Measurements from ENCODE around the gene HID1.
"Not testable (repeated sequence)": the region's sequence is repeated elsewhere in the genome, so short reads cannot be mapped to it uniquely, and the experiment has no call there.

The HID1 gene

GRCh38 chr17:74998783-74999182 is 26.2 kb upstream of the HID1 start:
- DNase-seq (ENCODE audit: low spot score): no peak

- DNase-seq (ENCODE audit: low spot score): no peak
Observed at GRCh38 chr17:74995847-74996246, 23.3 kb upstream of the HID1 start.

- DNase-seq (ENCODE audit: low spot score): peak; percentile 17
Observed at GRCh38 chr17:74994440-74994839, 21.9 kb upstream of the HID1 start.

GRCh38 chr17:74992223-74992622 is 19.7 kb upstream of the HID1 start:
- peak; percentile 44 for DNase-seq (ENCODE audit: low spot score)

GRCh38 chr17:74990581-74991105 is 18.1 kb upstream of the HID1 start:
- no peak for DNase-seq (ENCODE audit: low spot score)

GRCh38 chr17:74987909-74988711 is 15.6 kb upstream of the HID1 start:
- DNase-seq (ENCODE audit: low spot score): peak; percentile 69

- peak; percentile 95 for DNase-seq (ENCODE audit: low spot score)
Observed at GRCh38 chr17:74987418-74987908, 14.9 kb upstream of the HID1 start, which contains the start of gene CDR2L. TSS of gene CDR2L (plus strand) at chr17:74987632. CDS start at chr17:74988044, 412 bp downstream.

GRCh38 chr17:74986206-74986576 is 13.6 kb upstream of the HID1 start:
- DNase-seq (ENCODE audit: low spot score): no peak

- DNase-seq (ENCODE audit: low spot score): peak; percentile 33
Observed at GRCh38 chr17:74982663-74983313, 10.2 kb upstream of the HID1 start.

GRCh38 chr17:74981979-74982662 is 9.6 kb upstream of the HID1 start:
- DNase-seq (ENCODE audit: low spot score): peak; percentile 81

GRCh38 chr17:74981318-74981978 is 8.9 kb upstream of the HID1 start:
- no peak for DNase-seq (ENCODE audit: low spot score)

GRCh38 chr17:74979408-74980146 is 7.0 kb upstream of the HID1 start:
- no peak for DNase-seq (ENCODE audit: low spot score)

GRCh38 chr17:74978240-74978639 is 5.7 kb upstream of the HID1 start:
- no peak for DNase-seq (ENCODE audit: low spot score)

- no peak for DNase-seq (ENCODE audit: low spot score)
Observed at GRCh38 chr17:74977802-74978201, 5.2 kb upstream of the HID1 start.

GRCh38 chr17:74975943-74976342 is 3.4 kb upstream of the HID1 start:
- DNase-seq (ENCODE audit: low spot score): no peak

GRCh38 chr17:74972973-74973328 is 392 bp upstream of the HID1 start:
- no peak for DNase-seq (ENCODE audit: low spot score)

GRCh38 chr17:74971842-74972106 is 785 bp downstream of the HID1 start:
- no peak for DNase-seq (ENCODE audit: low spot score)

GRCh38 chr17:74971069-74971841 is 1.3 kb downstream of the HID1 start:
- DNase-seq (ENCODE audit: low spot score): no peak

GRCh38 chr17:74970395-74970794 is 2.2 kb downstream of the HID1 start:
- DNase-seq (ENCODE audit: low spot score): no peak

- DNase-seq (ENCODE audit: low spot score): not testable (repeated sequence)
Observed at GRCh38 chr17:74969501-74969900, 3.1 kb downstream of the HID1 start.

GRCh38 chr17:74968361-74968780 is 4.2 kb downstream of the HID1 start:
- DNase-seq (ENCODE audit: low spot score): no peak

Measured in kidney tubule cell (primary cell).